MM.1S (cell line): ENCODE results near the gene ZBTB7A.

Source experiments
- DNase-seq: peaks from one replicate; pipeline ENCODE4 v3.0.0-alpha.2; 2015
- H2AFZ ChIP-seq: fragments of 300-600 bp; sonication (generic); 2 replicates; pipeline ENCODE4 v1.6.0; 2016; ENCODE audit warnings: antibody characterized with exemption, low read length
- H3F3A ChIP-seq: fragments of 300-600 bp; sonication (generic); 2 replicates; pipeline ENCODE4 v1.6.1; 2016; ENCODE audit warnings: mild to moderate bottlenecking, antibody characterized with exemption, low read length, moderate library complexity, mixed read lengths; ENCODE audit not compliant: insufficient read depth
- H3K27ac ChIP-seq: fragments of 300-600 bp; sonication (generic); 2 replicates; pipeline ENCODE4 v1.5.1; 2016; ENCODE audit warnings: mild to moderate bottlenecking, low read length
- H3K27me3 ChIP-seq: fragments of 300-600 bp; sonication (generic); replicated peaks from 2 replicates; pipeline ENCODE4 v1.6.0; 2016; ENCODE audit warnings: low read length; ENCODE audit not compliant: insufficient read depth
- H3K36me3 ChIP-seq: fragments of 300-600 bp; sonication (generic); replicated peaks from 2 replicates; pipeline ENCODE4 v1.6.1; 2016; ENCODE audit warnings: mild to moderate bottlenecking, low read length, mixed read lengths; ENCODE audit not compliant: insufficient read depth
- H3K4me1 ChIP-seq: fragments of 300-600 bp; sonication (generic); 2 replicates; pipeline ENCODE4 v1.6.1; 2016; ENCODE audit warnings: low read length, mixed read lengths
- H3K4me2 ChIP-seq: fragments of 300-600 bp; sonication (generic); 2 replicates; pipeline ENCODE4 v1.6.0; 2016; ENCODE audit warnings: low read depth, low read length
- H3K4me3 ChIP-seq: fragments of 300-600 bp; sonication (generic); 2 replicates; pipeline ENCODE4 v1.5.1; 2016; ENCODE audit warnings: low read length, mixed read lengths
- H3K79me2 ChIP-seq: fragments of 300-600 bp; sonication (generic); 2 replicates; pipeline ENCODE4 v1.6.1; 2016; ENCODE audit warnings: mixed run types, low read length, mixed read lengths
- H3K9ac ChIP-seq: fragments of 300-600 bp; sonication (generic); 2 replicates; pipeline ENCODE4 v1.6.1; 2016; ENCODE audit warnings: low read length, mixed read lengths
- H3K9me2 ChIP-seq: fragments of 300-600 bp; sonication (generic); replicated peaks from 2 replicates; pipeline ENCODE4 v1.6.1; 2016; ENCODE audit warnings: mild to moderate bottlenecking, low read length, mixed read lengths; ENCODE audit not compliant: insufficient read depth
- H3K9me3 ChIP-seq: fragments of 300-600 bp; sonication (generic); replicated peaks from 2 replicates; pipeline ENCODE4 v1.6.1; 2016; ENCODE audit warnings: mild to moderate bottlenecking, low read length, mixed read lengths; ENCODE audit not compliant: insufficient read depth
- H4K20me1 ChIP-seq: fragments of 300-600 bp; sonication (generic); 2 replicates; pipeline ENCODE4 v1.6.1; 2016; ENCODE audit warnings: mild to moderate bottlenecking, low read length, moderate library complexity, mixed read lengths; ENCODE audit not compliant: insufficient read depth
- CTCF ChIP-seq: fragments of 300-600 bp; sonication (generic); IDR thresholded peaks from 2 replicates; pipeline ENCODE4 v1.5.1; 2016; ENCODE audit warnings: antibody characterized with exemption, low read length, mixed read lengths
- EZH2 ChIP-seq: fragments of 300-600 bp; sonication (generic); optimal IDR thresholded peaks from 2 replicates; pipeline ENCODE3; 2017; ENCODE audit warnings: low read depth, mild to moderate bottlenecking, antibody characterized with exemption, low read length, mixed read lengths
- EZH2phosphoT487 ChIP-seq: fragments of 300-600 bp; sonication (generic); IDR thresholded peaks from 2 replicates; pipeline ENCODE4 v1.6.1; 2018; ENCODE audit warnings: antibody characterized with exemption, low read length

ZBTB7A gene

GRCh38 chr19:4071610-4072009 lies 4.9 kb upstream of the ZBTB7A start:
- DNase-seq, result no peak
- TF ChIP-seq EZH2phosphoT487, result no peak
- TF ChIP-seq CTCF, result no peak
- TF ChIP-seq EZH2, result no peak
- Histone ChIP-seq H3F3A (peaks cover 7% of the 10 kb centered on the region), H4K20me1 (no peaks in the 10 kb centered on the region), H3K27me3 (peaks cover 34% of the 10 kb centered on the region), H3K9ac (no peak overlapping the region), H3K9me3 (no peaks in the 10 kb centered on the region), H3K4me3 (no peak overlapping the region), H3K27ac (no peak overlapping the region), H3K36me3 (no peaks in the 10 kb centered on the region), H3K4me1 (peaks cover 10% of the 10 kb centered on the region), H3K4me2 (no peak overlapping the region), H2AFZ (no peak overlapping the region), H3K9me2 (no peaks in the 10 kb centered on the region), H3K79me2 (no peaks in the 10 kb centered on the region)

- Histone ChIP-seq H3K4me2 (no peak overlapping the region), H3K9ac (no peak overlapping the region), H3K9me3 (no peaks in the 10 kb centered on the region), H3K36me3 (no peaks in the 10 kb centered on the region), H3K4me1 (peaks cover 10% of the 10 kb centered on the region), H3K9me2 (no peaks in the 10 kb centered on the region), H3K27me3 (peaks cover 34% of the 10 kb centered on the region), H2AFZ (no peak overlapping the region), H3K4me3 (no peak overlapping the region), H4K20me1 (no peaks in the 10 kb centered on the region), H3K27ac (no peak overlapping the region), H3F3A (peaks cover 7% of the 10 kb centered on the region), H3K79me2 (peaks cover 7% of the 10 kb centered on the region)
- DNase-seq, result no peak
- TF ChIP-seq CTCF (no peak), EZH2phosphoT487 (no peak), EZH2 (no peak)
These were observed 2.7 kb upstream of the ZBTB7A start for GRCh38 chr19:4069331-4069959.

GRCh38 chr19:4068047-4068966 lies 1.6 kb upstream of the ZBTB7A start:
- H4K20me1 ChIP-seq, result peaks cover 11% of the 10 kb centered on the region
- peaks cover 18% of the 10 kb centered on the region for H3K79me2 ChIP-seq
- no peak overlapping the region for H3K27ac ChIP-seq
- no peak overlapping the region for H3K4me3 ChIP-seq
- no peak for TF ChIP-seq CTCF
- no peak for TF ChIP-seq EZH2phosphoT487
- no peak for TF ChIP-seq EZH2
- no peaks in the 10 kb centered on the region for H3K9me2 ChIP-seq
- no peaks in the 10 kb centered on the region for H3K36me3 ChIP-seq
- peaks cover 34% of the 10 kb centered on the region for H3K27me3 ChIP-seq
- peaks cover 10% of the 10 kb centered on the region for H3K4me1 ChIP-seq
- H2AFZ ChIP-seq, result no peak overlapping the region
- H3K4me2 ChIP-seq, result peak overlapping the region; percentile 92; the same call in 1 of the 2 replicates
- DNase-seq, result no peak
- H3K9ac ChIP-seq, result no peak overlapping the region
- H3K9me3 ChIP-seq, result no peaks in the 10 kb centered on the region
- H3F3A ChIP-seq, result peaks cover 7% of the 10 kb centered on the region
